ENCODE data around the gene C1orf74.

GRCh38 chr1:209772126-209772525 lies 12.2 kb downstream of the C1orf74 start:
- no peak for TF ChIP-seq CTCF (conservative IDR thresholded peaks at IDR 0.05; ENCODE audit: low read length)
- TF ChIP-seq EZH2phosphoT487 (IDR thresholded peaks at IDR 0.05; ENCODE audit: borderline replicate concordance), result no peak

All from Loucy (cell line).